ENCODE measurements around the gene PITPNB.
A peak's percentile ranks its signal among the peaks of the same experiment; 100 is the strongest.

The PITPNB gene

DNA sequence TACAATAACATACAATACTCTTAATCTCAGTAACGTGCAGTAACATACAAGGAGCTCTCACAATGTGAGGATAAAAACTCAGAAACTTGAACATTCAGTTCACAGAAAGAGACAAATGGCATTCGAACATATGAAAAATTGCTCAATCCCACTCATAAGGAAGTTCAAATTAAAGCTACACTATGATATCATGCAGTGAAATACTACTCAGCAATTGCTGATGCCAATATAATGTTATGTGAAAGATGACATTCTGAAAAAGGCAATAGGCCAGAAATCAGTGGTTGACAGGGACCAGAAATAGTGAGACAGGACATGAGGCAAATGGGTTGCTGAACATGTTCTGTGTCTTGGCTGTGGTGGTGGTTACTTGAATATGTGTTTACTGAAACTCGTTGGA, 33.7 kb upstream of the PITPNB start:
- DNase-seq (ENCODE audit: low read depth) = peak; percentile 17
- no peak overlapping the region for H3K4me3 ChIP-seq (ENCODE audit: control insufficient read depth, low read depth, low read length)
- TF ChIP-seq, protein P1, sequence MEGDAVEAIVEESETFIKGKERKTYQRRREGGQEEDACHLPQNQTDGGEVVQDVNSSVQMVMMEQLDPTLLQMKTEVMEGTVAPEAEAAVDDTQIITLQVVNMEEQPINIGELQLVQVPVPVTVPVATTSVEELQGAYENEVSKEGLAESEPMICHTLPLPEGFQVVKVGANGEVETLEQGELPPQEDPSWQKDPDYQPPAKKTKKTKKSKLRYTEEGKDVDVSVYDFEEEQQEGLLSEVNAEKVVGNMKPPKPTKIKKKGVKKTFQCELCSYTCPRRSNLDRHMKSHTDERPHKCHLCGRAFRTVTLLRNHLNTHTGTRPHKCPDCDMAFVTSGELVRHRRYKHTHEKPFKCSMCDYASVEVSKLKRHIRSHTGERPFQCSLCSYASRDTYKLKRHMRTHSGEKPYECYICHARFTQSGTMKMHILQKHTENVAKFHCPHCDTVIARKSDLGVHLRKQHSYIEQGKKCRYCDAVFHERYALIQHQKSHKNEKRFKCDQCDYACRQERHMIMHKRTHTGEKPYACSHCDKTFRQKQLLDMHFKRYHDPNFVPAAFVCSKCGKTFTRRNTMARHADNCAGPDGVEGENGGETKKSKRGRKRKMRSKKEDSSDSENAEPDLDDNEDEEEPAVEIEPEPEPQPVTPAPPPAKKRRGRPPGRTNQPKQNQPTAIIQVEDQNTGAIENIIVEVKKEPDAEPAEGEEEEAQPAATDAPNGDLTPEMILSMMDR (conservative IDR thresholded peaks at IDR 0.05; ENCODE audit: control insufficient read depth, insufficient read depth, low read depth, low read length) = no peak

DNA sequence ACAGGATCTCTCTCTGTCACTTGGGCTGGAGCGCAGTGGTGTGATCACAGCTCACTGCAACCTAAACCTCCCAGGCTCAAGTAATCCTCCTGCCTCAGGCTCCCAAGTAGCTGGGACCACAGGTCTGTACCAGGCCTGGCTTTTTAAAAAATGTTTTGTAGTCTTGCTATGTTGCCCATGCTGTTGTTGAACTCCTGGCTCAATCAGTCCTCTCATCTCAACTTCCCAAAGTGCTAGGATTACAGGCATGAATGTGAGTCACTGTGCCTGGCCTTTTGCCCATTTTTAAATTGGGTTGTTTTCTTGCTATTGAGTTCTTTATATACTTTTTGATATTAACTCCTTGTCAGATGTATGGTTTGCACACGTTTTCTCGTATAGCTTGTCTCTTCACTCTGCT, 33.0 kb upstream of the PITPNB start:
- TF ChIP-seq, protein P1 (conservative IDR thresholded peaks at IDR 0.05; ENCODE audit: control insufficient read depth, insufficient read depth, low read depth, low read length) = no peak
- DNase-seq (ENCODE audit: low read depth) = peak; percentile 79
- no peak overlapping the region for H3K4me3 ChIP-seq (ENCODE audit: control insufficient read depth, low read depth, low read length)

DNA sequence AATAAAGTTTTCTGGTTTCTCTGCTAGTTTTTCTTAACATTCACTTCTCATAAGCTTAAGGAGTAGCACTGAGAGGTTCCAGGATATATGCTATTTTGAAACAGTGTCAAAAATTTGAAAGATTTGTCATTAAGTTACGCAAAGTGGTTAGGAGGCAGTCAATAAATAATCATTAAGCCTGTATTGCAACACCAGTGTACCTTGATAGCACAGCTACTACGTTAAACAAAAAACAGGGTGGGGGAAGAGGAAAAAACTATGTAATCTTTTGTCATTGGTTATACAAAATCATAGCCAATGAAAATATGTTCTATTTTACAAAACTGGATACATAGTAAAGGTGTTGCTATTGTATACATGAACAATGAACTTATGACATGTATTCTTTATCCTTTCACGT, 30.4 kb upstream of the PITPNB start:
- no peak overlapping the region for H3K4me3 ChIP-seq (ENCODE audit: control insufficient read depth, low read depth, low read length)
- TF ChIP-seq, protein P1 (conservative IDR thresholded peaks at IDR 0.05; ENCODE audit: control insufficient read depth, insufficient read depth, low read depth, low read length) = no peak
- no peak for DNase-seq (ENCODE audit: low read depth)

DNA sequence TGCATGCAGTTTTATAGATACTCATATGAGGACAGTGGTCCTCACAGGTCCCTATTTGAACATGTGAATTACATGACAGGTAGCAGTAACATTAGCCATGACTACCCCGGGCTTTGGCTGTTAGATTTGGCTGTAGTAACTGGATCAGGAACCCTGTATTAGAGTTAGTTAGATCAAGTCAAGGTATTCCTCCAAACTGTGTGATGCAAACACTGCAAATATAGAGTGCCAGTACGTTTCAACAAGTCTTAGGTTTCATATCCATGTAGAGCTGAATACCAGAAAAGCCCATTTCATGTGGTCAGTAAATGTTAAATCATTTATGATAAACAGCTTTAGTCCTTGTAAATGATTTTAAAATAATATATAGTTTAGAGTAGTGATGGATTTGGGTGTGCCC, 29.5 kb upstream of the PITPNB start:
- TF ChIP-seq, protein P1 (conservative IDR thresholded peaks at IDR 0.05; ENCODE audit: control insufficient read depth, insufficient read depth, low read depth, low read length) = no peak
- H3K4me3 ChIP-seq (ENCODE audit: control insufficient read depth, low read depth, low read length) = no peak overlapping the region
- no peak for DNase-seq (ENCODE audit: low read depth)

DNA sequence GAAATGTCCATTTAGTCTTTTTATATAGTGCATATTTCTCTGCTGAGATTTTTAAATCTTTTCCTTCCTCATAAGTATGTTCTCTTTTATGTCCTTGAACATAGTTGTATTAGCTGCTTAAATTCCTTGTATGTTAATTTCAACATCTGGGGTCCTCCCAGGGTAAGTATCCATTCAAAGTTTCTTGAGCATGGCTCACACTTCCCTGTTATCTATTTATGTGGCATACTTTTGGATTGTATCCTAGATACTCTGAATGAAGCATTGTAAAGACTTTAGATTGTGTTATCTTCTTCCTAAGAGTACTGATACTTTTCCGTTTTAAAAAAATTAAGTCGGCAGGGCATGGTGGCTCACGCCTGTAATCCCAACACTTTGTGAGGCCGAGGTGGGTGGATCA, 28.4 kb upstream of the PITPNB start:
- TF ChIP-seq, protein P1 (conservative IDR thresholded peaks at IDR 0.05; ENCODE audit: control insufficient read depth, insufficient read depth, low read depth, low read length) = no peak
- H3K4me3 ChIP-seq (ENCODE audit: control insufficient read depth, low read depth, low read length) = no peak overlapping the region
- DNase-seq (ENCODE audit: low read depth) = no peak

DNA sequence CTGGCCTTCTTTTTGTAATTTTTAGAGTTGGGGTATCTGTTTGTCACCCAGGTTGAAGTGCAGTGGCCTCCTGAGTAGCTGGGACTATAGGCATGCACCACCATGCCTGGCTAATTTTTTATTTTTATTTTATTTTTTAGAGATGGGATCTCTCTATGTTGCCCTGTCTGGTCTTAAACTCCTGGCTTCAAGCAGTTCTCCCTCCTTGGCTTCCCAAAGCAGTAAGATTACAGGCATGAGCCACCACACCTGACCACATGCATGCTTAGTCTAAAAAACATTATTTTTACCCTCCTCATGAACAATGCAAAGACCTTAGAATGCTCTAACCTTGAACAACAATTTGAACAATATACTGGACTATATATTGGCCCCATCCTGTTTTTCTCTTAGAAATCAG, 22.1 kb upstream of the PITPNB start:
- no peak for DNase-seq (ENCODE audit: low read depth)
- TF ChIP-seq, protein P1 (conservative IDR thresholded peaks at IDR 0.05; ENCODE audit: control insufficient read depth, insufficient read depth, low read depth, low read length) = no peak
- no peak overlapping the region for H3K4me3 ChIP-seq (ENCODE audit: control insufficient read depth, low read depth, low read length)

DNA sequence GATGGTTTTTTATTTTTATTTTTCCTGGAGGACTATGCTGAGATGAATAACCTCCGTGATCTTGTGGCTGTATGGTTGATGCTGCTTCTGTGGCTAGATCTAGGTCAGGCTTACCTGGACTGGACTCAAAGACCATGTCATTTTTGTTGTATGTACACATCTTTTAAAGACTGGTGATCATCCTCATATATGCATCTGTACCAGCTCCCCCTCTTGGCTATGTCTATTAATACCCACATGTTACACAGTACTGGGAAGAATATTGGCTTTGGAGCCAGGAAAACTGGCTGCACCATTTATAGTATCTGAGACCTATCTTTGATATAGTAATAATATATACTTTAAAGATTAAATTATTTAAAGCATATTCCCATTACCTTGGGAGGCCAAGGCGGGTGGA, 18.4 kb upstream of the PITPNB start:
- DNase-seq (ENCODE audit: low read depth) = no peak
- H3K4me3 ChIP-seq (ENCODE audit: control insufficient read depth, low read depth, low read length) = no peak overlapping the region
- TF ChIP-seq, protein P1 (conservative IDR thresholded peaks at IDR 0.05; ENCODE audit: control insufficient read depth, insufficient read depth, low read depth, low read length) = peak; percentile 12

Data from fibroblast of mammary gland (primary cell).